Neural cell (in vitro differentiated cells): ENCODE results near the gene RGL4.

Experiments
- EP300 ChIP-seq: fragments of 450-650 bp; conservative IDR thresholded peaks from 2 replicates; pipeline ENCODE4 v1.6.1; 2014; ENCODE audit warnings: antibody characterized with exemption, mild to moderate bottlenecking, moderate library complexity; ENCODE audit not compliant: poor library complexity, severe bottlenecking
- MXI1 ChIP-seq: fragments of 450-650 bp; conservative IDR thresholded peaks from 2 replicates; pipeline ENCODE4 v1.6.1; 2014; ENCODE audit warnings: antibody characterized with exemption, mild to moderate bottlenecking; ENCODE audit not compliant: poor library complexity, severe bottlenecking
- POLR2AphosphoS5 ChIP-seq: IDR thresholded peaks from 2 replicates; pipeline ENCODE4 v1.6.1; 2012
- RAD21 ChIP-seq: fragments of 450-650 bp; conservative IDR thresholded peaks from 2 replicates; pipeline ENCODE4 v1.6.1; 2014; ENCODE audit warnings: antibody characterized with exemption, mild to moderate bottlenecking, moderate library complexity
- TF ChIP-seq, protein P1 (sequence below): fragments of 450-650 bp; IDR thresholded peaks from 2 replicates; pipeline ENCODE4 v1.5.1; 2014; ENCODE audit warnings: antibody characterized with exemption, mild to moderate bottlenecking, moderate library complexity; ENCODE audit not compliant: poor library complexity, severe bottlenecking
- TF ChIP-seq, protein P2 (sequence below): IDR thresholded peaks from 2 replicates; pipeline ENCODE4 v1.6.1; 2012; ENCODE audit warnings: borderline replicate concordance

DNA sequence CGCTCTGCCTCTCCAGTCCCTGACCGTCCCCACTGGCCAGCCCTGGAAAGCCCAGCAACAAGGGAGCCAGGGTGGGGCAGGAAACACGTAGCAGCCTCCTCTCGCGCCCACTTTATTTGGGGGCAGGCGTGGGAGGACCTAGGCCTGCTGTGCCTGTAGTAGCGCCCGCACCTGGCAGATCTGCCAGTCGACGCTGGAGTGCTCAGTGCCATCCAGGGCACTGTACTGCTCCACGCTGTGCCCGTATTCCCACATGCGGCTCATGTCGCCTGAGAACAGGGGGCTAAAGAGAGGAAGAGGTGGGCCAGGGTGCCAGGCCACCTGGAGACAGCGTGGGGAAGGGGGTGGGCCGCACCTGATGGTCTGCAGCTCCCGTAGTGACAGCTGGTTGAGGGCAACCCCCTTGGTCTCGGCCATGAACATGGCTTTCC, 41.7 kb upstream of the RGL4 start:
- TF ChIP-seq, protein P1, sequence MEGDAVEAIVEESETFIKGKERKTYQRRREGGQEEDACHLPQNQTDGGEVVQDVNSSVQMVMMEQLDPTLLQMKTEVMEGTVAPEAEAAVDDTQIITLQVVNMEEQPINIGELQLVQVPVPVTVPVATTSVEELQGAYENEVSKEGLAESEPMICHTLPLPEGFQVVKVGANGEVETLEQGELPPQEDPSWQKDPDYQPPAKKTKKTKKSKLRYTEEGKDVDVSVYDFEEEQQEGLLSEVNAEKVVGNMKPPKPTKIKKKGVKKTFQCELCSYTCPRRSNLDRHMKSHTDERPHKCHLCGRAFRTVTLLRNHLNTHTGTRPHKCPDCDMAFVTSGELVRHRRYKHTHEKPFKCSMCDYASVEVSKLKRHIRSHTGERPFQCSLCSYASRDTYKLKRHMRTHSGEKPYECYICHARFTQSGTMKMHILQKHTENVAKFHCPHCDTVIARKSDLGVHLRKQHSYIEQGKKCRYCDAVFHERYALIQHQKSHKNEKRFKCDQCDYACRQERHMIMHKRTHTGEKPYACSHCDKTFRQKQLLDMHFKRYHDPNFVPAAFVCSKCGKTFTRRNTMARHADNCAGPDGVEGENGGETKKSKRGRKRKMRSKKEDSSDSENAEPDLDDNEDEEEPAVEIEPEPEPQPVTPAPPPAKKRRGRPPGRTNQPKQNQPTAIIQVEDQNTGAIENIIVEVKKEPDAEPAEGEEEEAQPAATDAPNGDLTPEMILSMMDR = no peak
- no peak for TF ChIP-seq RAD21
- no peak for TF ChIP-seq POLR2AphosphoS5
- no peak for TF ChIP-seq MXI1
- TF ChIP-seq, protein P2, sequence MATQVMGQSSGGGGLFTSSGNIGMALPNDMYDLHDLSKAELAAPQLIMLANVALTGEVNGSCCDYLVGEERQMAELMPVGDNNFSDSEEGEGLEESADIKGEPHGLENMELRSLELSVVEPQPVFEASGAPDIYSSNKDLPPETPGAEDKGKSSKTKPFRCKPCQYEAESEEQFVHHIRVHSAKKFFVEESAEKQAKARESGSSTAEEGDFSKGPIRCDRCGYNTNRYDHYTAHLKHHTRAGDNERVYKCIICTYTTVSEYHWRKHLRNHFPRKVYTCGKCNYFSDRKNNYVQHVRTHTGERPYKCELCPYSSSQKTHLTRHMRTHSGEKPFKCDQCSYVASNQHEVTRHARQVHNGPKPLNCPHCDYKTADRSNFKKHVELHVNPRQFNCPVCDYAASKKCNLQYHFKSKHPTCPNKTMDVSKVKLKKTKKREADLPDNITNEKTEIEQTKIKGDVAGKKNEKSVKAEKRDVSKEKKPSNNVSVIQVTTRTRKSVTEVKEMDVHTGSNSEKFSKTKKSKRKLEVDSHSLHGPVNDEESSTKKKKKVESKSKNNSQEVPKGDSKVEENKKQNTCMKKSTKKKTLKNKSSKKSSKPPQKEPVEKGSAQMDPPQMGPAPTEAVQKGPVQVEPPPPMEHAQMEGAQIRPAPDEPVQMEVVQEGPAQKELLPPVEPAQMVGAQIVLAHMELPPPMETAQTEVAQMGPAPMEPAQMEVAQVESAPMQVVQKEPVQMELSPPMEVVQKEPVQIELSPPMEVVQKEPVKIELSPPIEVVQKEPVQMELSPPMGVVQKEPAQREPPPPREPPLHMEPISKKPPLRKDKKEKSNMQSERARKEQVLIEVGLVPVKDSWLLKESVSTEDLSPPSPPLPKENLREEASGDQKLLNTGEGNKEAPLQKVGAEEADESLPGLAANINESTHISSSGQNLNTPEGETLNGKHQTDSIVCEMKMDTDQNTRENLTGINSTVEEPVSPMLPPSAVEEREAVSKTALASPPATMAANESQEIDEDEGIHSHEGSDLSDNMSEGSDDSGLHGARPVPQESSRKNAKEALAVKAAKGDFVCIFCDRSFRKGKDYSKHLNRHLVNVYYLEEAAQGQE = no peak
- no peak for TF ChIP-seq EP300
